ENCODE results near the gene ATP6V1C2.

Gene ATP6V1C2

GRCh38 chr2:10732924-10733565 lies 11.6 kb downstream of the ATP6V1C2 start:
- no peak for DNase-seq (ENCODE audit: extremely low read depth, low read depth)
- TF ChIP-seq, protein P1, sequence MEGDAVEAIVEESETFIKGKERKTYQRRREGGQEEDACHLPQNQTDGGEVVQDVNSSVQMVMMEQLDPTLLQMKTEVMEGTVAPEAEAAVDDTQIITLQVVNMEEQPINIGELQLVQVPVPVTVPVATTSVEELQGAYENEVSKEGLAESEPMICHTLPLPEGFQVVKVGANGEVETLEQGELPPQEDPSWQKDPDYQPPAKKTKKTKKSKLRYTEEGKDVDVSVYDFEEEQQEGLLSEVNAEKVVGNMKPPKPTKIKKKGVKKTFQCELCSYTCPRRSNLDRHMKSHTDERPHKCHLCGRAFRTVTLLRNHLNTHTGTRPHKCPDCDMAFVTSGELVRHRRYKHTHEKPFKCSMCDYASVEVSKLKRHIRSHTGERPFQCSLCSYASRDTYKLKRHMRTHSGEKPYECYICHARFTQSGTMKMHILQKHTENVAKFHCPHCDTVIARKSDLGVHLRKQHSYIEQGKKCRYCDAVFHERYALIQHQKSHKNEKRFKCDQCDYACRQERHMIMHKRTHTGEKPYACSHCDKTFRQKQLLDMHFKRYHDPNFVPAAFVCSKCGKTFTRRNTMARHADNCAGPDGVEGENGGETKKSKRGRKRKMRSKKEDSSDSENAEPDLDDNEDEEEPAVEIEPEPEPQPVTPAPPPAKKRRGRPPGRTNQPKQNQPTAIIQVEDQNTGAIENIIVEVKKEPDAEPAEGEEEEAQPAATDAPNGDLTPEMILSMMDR (IDR thresholded peaks at IDR 0.05; ENCODE audit: low read depth, low read length): no peak

- TF ChIP-seq, protein P1 (IDR thresholded peaks at IDR 0.05; ENCODE audit: low read depth, low read length): no peak
- no peak for DNase-seq (ENCODE audit: extremely low read depth, low read depth)
Measured at GRCh38 chr2:10733566-10733925, 12.1 kb downstream of the ATP6V1C2 start.

DNA sequence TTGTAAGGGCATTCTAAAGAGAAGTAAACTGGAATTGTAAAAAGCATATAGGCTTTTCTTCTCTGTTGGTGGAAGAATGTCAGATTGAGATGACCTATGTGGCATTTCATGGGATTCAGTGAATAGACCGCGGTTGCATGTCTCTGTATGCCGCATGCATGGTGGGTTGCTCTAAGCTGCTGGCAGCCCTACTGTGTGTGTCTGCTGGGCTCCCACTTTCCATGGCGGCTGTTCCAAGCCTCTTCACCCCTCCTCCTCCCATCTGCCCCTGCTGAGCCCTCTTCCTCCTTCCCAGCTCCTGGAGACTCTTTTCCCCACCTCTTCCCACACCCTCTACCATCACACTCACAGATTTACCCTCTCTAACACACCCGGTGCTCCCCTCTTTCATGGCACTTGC lies 12.6 kb downstream of the ATP6V1C2 start:
- TF ChIP-seq, protein P1 (IDR thresholded peaks at IDR 0.05; ENCODE audit: low read depth, low read length): no peak

GRCh38 chr2:10738192-10738591 lies 16.8 kb downstream of the ATP6V1C2 start:
- TF ChIP-seq, protein P1 (IDR thresholded peaks at IDR 0.05; ENCODE audit: low read depth, low read length): no peak

More for the DNA sequence above, 12.6 kb downstream of the ATP6V1C2 start:
- DNase-seq (ENCODE audit: extremely low read depth, low read depth): no peak

GRCh38 chr2:10740226-10740625 lies 18.8 kb downstream of the ATP6V1C2 start:
- TF ChIP-seq, protein P1 (IDR thresholded peaks at IDR 0.05; ENCODE audit: low read depth, low read length): no peak

More at GRCh38 chr2:10738192-10738591, 16.8 kb downstream of the ATP6V1C2 start:
- no peak for DNase-seq (ENCODE audit: extremely low read depth, low read depth)

GRCh38 chr2:10741139-10741538 lies 19.7 kb downstream of the ATP6V1C2 start:
- TF ChIP-seq, protein P1 (IDR thresholded peaks at IDR 0.05; ENCODE audit: low read depth, low read length): no peak
- DNase-seq (ENCODE audit: extremely low read depth, low read depth): no peak

More at GRCh38 chr2:10740226-10740625, 18.8 kb downstream of the ATP6V1C2 start:
- no peak for DNase-seq (ENCODE audit: extremely low read depth, low read depth)

GRCh38 chr2:10742666-10743065 lies 21.2 kb downstream of the ATP6V1C2 start:
- DNase-seq (ENCODE audit: extremely low read depth, low read depth): no peak
- TF ChIP-seq, protein P1 (IDR thresholded peaks at IDR 0.05; ENCODE audit: low read depth, low read length): no peak
